Ishikawa (cell line): Measurements from ENCODE around the gene IDH3B.

ENCODE experiments used
- CEBPB ChIP-seq: IDR thresholded peaks from 2 replicates; pipeline ENCODE4 v1.6.1; 2012
- CREB1 ChIP-seq: IDR thresholded peaks from 2 replicates; pipeline ENCODE4 v1.6.1; 2012; ENCODE audit warnings: low read depth
- EGR1 ChIP-seq: IDR thresholded peaks from 2 replicates; pipeline ENCODE4 v1.6.1; 2012
- EP300 ChIP-seq: IDR thresholded peaks from 2 replicates; pipeline ENCODE4 v1.6.1; 2012; ENCODE audit warnings: borderline replicate concordance
- FOXM1 ChIP-seq: IDR thresholded peaks from 2 replicates; pipeline ENCODE4 v1.6.1; 2012; ENCODE audit warnings: low read depth, borderline replicate concordance
- NFIC ChIP-seq: IDR thresholded peaks from 2 replicates; pipeline ENCODE4 v1.6.1; 2012
- RAD21 ChIP-seq: IDR thresholded peaks from 2 replicates; pipeline ENCODE4 v1.6.1; 2012; ENCODE audit warnings: low read depth
- TAF1 ChIP-seq: IDR thresholded peaks from 2 replicates; pipeline ENCODE4 v1.6.1; 2012; ENCODE audit warnings: low read depth, mild to moderate bottlenecking
- TCF12 ChIP-seq: IDR thresholded peaks from 2 replicates; pipeline ENCODE4 v1.6.1; 2012; ENCODE audit warnings: low read depth
- TEAD4 ChIP-seq: IDR thresholded peaks from 2 replicates; pipeline ENCODE4 v1.6.1; 2012
- YY1 ChIP-seq: IDR thresholded peaks from 2 replicates; pipeline ENCODE4 v1.6.1; 2012; ENCODE audit warnings: low read depth
- ZBTB7A ChIP-seq: IDR thresholded peaks from 2 replicates; pipeline ENCODE4 v1.6.1; 2012; ENCODE audit warnings: low read depth
- TF ChIP-seq, protein P1 (sequence below): IDR thresholded peaks from 2 replicates; pipeline ENCODE4 v1.6.1; 2012; ENCODE audit warnings: low read depth, mild to moderate bottlenecking
- TF ChIP-seq, protein P2 (sequence below): IDR thresholded peaks from 2 replicates; pipeline ENCODE4 v1.6.1; 2012
- TF ChIP-seq, protein P3 (sequence below): IDR thresholded peaks from 2 replicates; pipeline ENCODE4 v1.6.1; 2012

IDH3B gene

DNA sequence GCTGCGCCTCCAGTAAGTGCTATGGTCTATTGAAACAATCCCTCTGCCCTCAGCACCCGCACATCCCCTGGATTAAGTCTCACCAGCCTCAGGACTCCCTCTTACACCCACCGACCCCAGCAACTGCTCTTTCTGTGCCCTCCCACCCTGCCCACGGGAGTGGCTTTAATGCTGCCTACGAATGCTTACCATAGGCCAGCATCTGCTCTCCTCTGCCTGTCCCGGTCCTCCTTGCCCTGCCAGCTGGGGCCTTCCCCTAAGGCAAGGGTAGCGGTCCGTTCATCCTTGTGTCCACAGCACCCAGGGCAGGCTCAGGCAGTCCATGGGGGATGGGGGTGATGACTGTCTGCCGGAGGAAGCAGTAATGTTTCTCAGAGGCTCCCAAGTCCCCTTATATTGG is 32.6 kb upstream of the IDH3B start:
- TF ChIP-seq EGR1 (no peak), CEBPB (no peak), TAF1 (no peak), NFIC (no peak), FOXM1 (no peak), YY1 (no peak), TEAD4 (no peak), RAD21 (no peak), EP300 (no peak), ZBTB7A (no peak), TCF12 (no peak), CREB1 (no peak)
- TF ChIP-seq, protein P1, sequence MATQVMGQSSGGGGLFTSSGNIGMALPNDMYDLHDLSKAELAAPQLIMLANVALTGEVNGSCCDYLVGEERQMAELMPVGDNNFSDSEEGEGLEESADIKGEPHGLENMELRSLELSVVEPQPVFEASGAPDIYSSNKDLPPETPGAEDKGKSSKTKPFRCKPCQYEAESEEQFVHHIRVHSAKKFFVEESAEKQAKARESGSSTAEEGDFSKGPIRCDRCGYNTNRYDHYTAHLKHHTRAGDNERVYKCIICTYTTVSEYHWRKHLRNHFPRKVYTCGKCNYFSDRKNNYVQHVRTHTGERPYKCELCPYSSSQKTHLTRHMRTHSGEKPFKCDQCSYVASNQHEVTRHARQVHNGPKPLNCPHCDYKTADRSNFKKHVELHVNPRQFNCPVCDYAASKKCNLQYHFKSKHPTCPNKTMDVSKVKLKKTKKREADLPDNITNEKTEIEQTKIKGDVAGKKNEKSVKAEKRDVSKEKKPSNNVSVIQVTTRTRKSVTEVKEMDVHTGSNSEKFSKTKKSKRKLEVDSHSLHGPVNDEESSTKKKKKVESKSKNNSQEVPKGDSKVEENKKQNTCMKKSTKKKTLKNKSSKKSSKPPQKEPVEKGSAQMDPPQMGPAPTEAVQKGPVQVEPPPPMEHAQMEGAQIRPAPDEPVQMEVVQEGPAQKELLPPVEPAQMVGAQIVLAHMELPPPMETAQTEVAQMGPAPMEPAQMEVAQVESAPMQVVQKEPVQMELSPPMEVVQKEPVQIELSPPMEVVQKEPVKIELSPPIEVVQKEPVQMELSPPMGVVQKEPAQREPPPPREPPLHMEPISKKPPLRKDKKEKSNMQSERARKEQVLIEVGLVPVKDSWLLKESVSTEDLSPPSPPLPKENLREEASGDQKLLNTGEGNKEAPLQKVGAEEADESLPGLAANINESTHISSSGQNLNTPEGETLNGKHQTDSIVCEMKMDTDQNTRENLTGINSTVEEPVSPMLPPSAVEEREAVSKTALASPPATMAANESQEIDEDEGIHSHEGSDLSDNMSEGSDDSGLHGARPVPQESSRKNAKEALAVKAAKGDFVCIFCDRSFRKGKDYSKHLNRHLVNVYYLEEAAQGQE, result no peak
- TF ChIP-seq, protein P2, sequence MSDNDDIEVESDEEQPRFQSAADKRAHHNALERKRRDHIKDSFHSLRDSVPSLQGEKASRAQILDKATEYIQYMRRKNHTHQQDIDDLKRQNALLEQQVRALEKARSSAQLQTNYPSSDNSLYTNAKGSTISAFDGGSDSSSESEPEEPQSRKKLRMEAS, result no peak
- TF ChIP-seq, protein P3, sequence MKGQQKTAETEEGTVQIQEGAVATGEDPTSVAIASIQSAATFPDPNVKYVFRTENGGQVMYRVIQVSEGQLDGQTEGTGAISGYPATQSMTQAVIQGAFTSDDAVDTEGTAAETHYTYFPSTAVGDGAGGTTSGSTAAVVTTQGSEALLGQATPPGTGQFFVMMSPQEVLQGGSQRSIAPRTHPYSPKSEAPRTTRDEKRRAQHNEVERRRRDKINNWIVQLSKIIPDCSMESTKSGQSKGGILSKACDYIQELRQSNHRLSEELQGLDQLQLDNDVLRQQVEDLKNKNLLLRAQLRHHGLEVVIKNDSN, result no peak

DNA sequence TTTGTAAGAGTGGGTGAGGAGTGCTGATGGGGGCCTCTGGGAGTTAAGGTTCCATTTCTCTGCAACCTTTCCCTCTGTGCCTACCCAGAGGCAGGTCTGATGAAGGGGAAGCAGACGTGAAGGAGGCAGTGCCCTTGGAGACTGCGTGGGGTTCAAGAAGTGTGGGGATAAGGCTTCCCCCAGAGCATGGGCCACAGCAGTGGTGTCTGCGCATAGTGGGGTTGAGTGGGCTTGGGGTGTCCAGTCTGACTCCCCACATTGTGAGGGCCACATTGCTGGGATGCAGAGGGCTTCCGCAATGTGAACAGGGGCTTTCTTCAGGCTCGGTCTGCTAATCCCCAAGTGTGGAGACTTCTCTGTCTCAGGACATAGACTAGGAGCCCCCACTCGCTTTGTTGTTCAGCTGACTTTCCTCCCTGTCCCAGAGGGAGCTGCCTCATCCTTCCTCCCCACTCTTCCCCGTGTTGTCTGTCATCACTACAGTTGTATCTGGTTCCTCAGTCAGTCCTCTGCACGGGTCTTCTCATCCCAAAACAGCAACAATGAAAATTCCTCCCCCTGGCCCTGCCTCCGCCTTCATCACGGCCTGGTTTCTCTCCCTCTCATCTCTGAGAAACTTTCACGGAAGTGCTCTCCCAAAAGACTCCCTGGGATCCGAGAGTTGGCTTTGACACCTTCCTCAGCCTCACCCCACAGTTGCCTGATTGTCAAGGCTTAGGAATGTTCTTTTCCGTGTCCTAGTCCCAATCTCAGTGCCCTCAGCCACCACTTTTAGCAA is 31.4 kb upstream of the IDH3B start:
- TF ChIP-seq ZBTB7A (no peak), RAD21 (no peak), EP300 (no peak), EGR1 (no peak)

DNA sequence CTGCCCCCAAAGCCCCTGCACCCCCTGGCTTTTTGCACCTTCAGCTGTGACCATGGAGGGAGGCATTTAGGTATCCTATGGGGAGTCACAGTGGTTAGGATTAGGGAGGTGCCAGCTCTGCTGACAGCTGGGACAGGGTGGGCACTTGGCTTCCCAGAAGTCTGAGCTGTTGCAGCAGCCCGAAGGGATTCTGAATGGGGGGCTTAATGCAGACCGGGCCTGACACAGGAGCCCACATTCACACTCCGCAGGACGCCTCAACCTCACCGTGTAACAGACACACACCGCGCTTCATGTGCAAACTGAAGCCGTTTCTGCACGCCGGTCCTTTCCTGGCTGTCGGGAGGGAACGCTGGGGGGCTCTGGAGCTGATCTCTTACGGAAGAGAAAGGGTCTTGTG is 30.5 kb upstream of the IDH3B start:
- no peak for TF ChIP-seq TCF12
- no peak for TF ChIP-seq CEBPB
- no peak for TF ChIP-seq TAF1
- TF ChIP-seq YY1, result no peak
- no peak for TF ChIP-seq NFIC
- TF ChIP-seq CREB1, result no peak
- TF ChIP-seq, protein P3, result no peak

DNA sequence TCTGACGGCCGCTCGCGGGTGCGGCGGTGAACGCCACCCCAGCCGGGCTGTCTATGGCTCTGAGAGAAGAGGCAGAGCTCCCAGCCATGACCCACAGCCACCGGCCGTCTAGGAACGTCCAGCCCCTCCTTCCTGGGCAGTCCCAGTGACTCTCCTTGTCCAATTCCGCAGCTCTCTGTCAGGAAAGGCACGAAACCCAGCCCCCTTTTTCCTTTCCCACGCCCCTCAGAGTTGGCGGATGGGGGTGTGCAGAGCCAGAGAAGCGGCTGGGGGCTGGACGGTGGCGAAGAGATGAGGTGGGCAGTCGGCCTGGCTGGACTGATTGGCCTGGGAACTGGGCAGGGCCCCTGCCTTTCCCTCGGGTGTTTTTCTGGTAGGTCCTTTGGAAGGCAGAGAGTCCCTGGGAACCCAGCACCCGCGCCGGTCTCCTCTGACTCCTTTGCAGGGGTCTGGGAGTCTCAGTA is 30.0 kb upstream of the IDH3B start:
- TF ChIP-seq YY1 (no peak), CREB1 (no peak), TEAD4 (no peak), CEBPB (no peak), FOXM1 (no peak), EP300 (no peak), EGR1 (no peak), TCF12 (no peak), NFIC (no peak), RAD21 (no peak), ZBTB7A (no peak), TAF1 (no peak)
- TF ChIP-seq, protein P1, result no peak
- TF ChIP-seq, protein P2, result no peak
- TF ChIP-seq, protein P3, result no peak

DNA sequence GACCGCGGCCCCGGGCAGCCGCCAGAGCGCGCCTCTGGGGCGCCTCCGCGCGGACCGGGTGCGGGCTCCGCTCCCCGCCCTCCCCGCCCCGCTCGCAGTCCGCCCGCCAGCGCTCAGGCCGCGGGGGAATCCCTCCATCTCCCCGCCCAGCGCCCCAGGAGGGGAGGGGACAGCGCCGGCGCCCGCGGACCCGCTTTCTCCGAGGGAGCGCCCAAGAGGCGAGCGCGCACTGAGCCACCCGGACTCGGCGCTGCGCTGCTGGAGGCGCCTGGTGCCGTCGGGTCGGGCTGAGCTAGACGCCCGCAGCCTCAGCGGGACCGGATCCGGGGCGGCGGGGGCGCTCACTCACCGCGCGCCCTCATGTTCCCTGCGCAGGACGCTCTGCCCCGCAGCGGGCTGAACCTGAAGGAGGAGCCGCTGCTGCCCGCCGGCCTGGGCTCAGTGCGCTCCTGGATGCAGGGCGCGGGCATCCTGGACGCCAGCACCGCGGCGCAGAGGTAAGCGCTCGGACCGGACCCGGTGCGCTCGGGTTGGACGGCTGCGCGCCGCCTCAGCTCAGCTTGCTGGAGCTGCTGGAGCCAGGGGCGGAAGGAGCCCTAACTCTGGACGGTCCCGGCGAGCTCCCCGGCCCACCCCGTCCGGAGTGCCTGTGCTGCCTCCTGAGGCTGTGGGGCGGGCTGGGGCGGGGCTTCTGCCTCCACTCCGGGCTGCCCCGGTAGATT is 29.4 kb upstream of the IDH3B start:
- TF ChIP-seq TCF12 (no peak), CREB1 (no peak), FOXM1 (no peak), NFIC (no peak), CEBPB (no peak), TEAD4 (no peak), EGR1 (no peak), YY1 (no peak), RAD21 (no peak), EP300 (no peak), TAF1 (no peak), ZBTB7A (no peak)
- TF ChIP-seq, protein P3, result no peak
- TF ChIP-seq, protein P2, result no peak; the same call in 1 of the 2 replicates
- TF ChIP-seq, protein P1, result no peak
